K562 (cell line): ENCODE measurements around the gene RNF126. TPM values are rescaled to one million over a fixed set of nuclear protein-coding genes. Genes with fewer than 3 reads are reported as not detected.

ENCODE experiments used
- ATF7 ChIP-seq: fragments of 450-650 bp; IDR thresholded peaks from 2 replicates; pipeline ENCODE4 v1.7.1; 2014; ENCODE audit warnings: mild to moderate bottlenecking, moderate library complexity
- GMEB1 ChIP-seq: fragments of 250-450 bp; sonication (Bioruptor Pico); IDR thresholded peaks from 2 replicates; pipeline ENCODE4 v1.4.0; 2020; ENCODE audit warnings: mild to moderate bottlenecking
- MGA ChIP-seq: fragments of 450-650 bp; IDR thresholded peaks from 2 replicates; pipeline ENCODE4 v1.6.1; 2016; ENCODE audit warnings: mild to moderate bottlenecking, moderate library complexity
- PPARD ChIP-seq: fragments of 250-450 bp; sonication (Bioruptor Pico); IDR thresholded peaks from 2 replicates; pipeline ENCODE4 v1.8.0; 2022; ENCODE audit warnings: inconsistent platforms, mild to moderate bottlenecking, moderate library complexity
- RFX7 ChIP-seq: fragments of 250-450 bp; sonication (Bioruptor Pico); IDR thresholded peaks from 2 replicates; pipeline ENCODE4 v1.5.1; 2021; ENCODE audit warnings: mild to moderate bottlenecking
- SMAD3 ChIP-seq: fragments of 450-650 bp; formaldehyde crosslinking; conservative IDR thresholded peaks from 2 replicates; pipeline ENCODE4 v1.4.0; 2020; ENCODE audit warnings: mild to moderate bottlenecking
- ZNF444 ChIP-seq: fragments of 250-450 bp; sonication (Bioruptor Pico); IDR thresholded peaks from 2 replicates; pipeline ENCODE4 v1.4.0; 2020; ENCODE audit warnings: mild to moderate bottlenecking, moderate library complexity
- ZNF764 ChIP-seq: fragments of 250-450 bp; sonication (Bioruptor Pico); IDR thresholded peaks from 2 replicates; pipeline ENCODE4 v1.4.0; 2020; ENCODE audit warnings: low read depth, mild to moderate bottlenecking, moderate library complexity
- polyA plus RNA-seq, 8 experiments: library from polyadenylated mRNA; depleted of rRNA in 4 of 8; stranded (reverse) in 5 of 8; unstranded in 3 of 8; fragments of >200 nt; fragmentation: Nextera tagmentation in 2 of 8; fragmentation: Illumina TruSeq in 1 of 8; extraction: Ambion mirVana in 2 of 8; extraction: Trizol in 1 of 8; gene quantifications; 2 replicates each; pipeline versions ENCODE4 v1.2.1 to v1.2.3, GENCODE V29; 2011 to 2014; ENCODE audit warnings: inconsistent platforms in 1 of 8, missing spikeins in 1 of 8
- total RNA-seq, 7 experiments: library from RNA; depleted of rRNA in 6 of 7; stranded (reverse); fragments of >200 nt in 6 of 7; fragmentation: Illumina TruSeq in 2 of 7; extraction: Trizol in 2 of 7; gene quantifications; 2 replicates each; pipeline versions ENCODE4 v1.2.1 to v1.2.3, GENCODE V29; 2011 to 2021; ENCODE audit warnings: low replicate concordance in 1 of 7
- TF ChIP-seq, protein P1 (sequence below), 3 experiments: fragments of 200-800 bp in 1 of 3; fragments of 250-450 bp in 1 of 3; fragments of 450-650 bp in 1 of 3; sonication (Bioruptor Pico) in 1 of 3; sonication (Bioruptor generic) in 1 of 3; formaldehyde crosslinking in 1 of 3; IDR thresholded peaks; 2 replicates each; pipeline versions ENCODE4 v1.6.1 to v1.8.0; 2016 to 2022; ENCODE audit warnings: mild to moderate bottlenecking in 2 of 3, missing genetic modification characterization in 2 of 3, missing compliant biosample characterization in 1 of 3, moderate library complexity in 1 of 3
- TF ChIP-seq, protein P2 (sequence below): fragments of 250-450 bp; sonication (Bioruptor Pico); IDR thresholded peaks from 2 replicates; pipeline ENCODE4 v1.5.0; 2021

RNF126 gene
- total and polyA plus RNA-seq, 9 of the 15 experiments (the other 6 are each of a cell fraction or from before 2014, with no cell fraction given) = 0.27 to 101 (median 12.3) TPM

- TF ChIP-seq MGA (peak; percentile 61; the same call in 1 of the 2 replicates), SMAD3 (CRISPR knock-in tag) (no peak), GMEB1 (CRISPR knock-in tag) (0 out of 2 replicates have a peak, but pooled peaks have one; percentile 35), RFX7 (no peak), ATF7 (0 out of 2 replicates have a peak, but pooled peaks have one; percentile 15), PPARD (no peak), ZNF764 (CRISPR knock-in tag) (no peak), ZNF444 (CRISPR knock-in tag) (no peak)
- TF ChIP-seq, protein P1, sequence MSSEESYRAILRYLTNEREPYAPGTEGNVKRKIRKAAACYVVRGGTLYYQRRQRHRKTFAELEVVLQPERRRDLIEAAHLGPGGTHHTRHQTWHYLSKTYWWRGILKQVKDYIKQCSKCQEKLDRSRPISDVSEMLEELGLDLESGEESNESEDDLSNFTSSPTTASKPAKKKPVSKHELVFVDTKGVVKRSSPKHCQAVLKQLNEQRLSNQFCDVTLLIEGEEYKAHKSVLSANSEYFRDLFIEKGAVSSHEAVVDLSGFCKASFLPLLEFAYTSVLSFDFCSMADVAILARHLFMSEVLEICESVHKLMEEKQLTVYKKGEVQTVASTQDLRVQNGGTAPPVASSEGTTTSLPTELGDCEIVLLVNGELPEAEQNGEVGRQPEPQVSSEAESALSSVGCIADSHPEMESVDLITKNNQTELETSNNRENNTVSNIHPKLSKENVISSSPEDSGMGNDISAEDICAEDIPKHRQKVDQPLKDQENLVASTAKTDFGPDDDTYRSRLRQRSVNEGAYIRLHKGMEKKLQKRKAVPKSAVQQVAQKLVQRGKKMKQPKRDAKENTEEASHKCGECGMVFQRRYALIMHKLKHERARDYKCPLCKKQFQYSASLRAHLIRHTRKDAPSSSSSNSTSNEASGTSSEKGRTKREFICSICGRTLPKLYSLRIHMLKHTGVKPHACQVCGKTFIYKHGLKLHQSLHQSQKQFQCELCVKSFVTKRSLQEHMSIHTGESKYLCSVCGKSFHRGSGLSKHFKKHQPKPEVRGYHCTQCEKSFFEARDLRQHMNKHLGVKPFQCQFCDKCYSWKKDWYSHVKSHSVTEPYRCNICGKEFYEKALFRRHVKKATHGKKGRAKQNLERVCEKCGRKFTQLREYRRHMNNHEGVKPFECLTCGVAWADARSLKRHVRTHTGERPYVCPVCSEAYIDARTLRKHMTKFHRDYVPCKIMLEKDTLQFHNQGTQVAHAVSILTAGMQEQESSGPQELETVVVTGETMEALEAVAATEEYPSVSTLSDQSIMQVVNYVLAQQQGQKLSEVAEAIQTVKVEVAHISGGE (CRISPR knock-in tag; IDR thresholded peaks at IDR 0.05) = no peak
- TF ChIP-seq, protein P2, sequence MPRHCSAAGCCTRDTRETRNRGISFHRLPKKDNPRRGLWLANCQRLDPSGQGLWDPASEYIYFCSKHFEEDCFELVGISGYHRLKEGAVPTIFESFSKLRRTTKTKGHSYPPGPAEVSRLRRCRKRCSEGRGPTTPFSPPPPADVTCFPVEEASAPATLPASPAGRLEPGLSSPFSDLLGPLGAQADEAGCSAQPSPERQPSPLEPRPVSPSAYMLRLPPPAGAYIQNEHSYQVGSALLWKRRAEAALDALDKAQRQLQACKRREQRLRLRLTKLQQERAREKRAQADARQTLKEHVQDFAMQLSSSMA = no peak
Observed at GRCh38 chr19:664913-665443, 2.0 kb upstream of the RNF126 start (continued).
